Stimulated activated effector memory CD8-positive, alpha-beta T cell treated with anti-CD3 and anti-CD28 coated beads, Interleukin-12 subunit alpha, Interleukin-12 subunit beta, amount 100 ng/mL, for 72 hours (primary cell): Measurements from ENCODE around the gene CLMN.

Source experiments
- ATAC-seq: fragments of 150-1000 bp; cut with Tn5 transposase; 2 replicates; pipeline ENCODE4 v1.10.0; 2021
- DNase-seq, 2 donors: peaks; one replicate each; pipeline ENCODE4 v3.0.0; 2021 to 2022; ENCODE audit warnings: low spot score in 2 of 2
- H3K27ac Mint-ChIP-seq: one replicate; pipeline ENCODE4 v1.8.0; 2022; ENCODE audit warnings: mild to moderate bottlenecking, mixed read lengths
- H3K36me3 Mint-ChIP-seq: one replicate; pipeline ENCODE4 v1.8.0; 2022; ENCODE audit warnings: mild to moderate bottlenecking, mixed read lengths
- H3K4me1 Mint-ChIP-seq: one replicate; pipeline ENCODE4 v1.8.0; 2022; ENCODE audit warnings: mixed read lengths
- H3K4me3 Mint-ChIP-seq: one replicate; pipeline ENCODE4 v1.8.0; 2022; ENCODE audit warnings: mild to moderate bottlenecking, mixed read lengths
- H3K9me3 Mint-ChIP-seq: one replicate; pipeline ENCODE4 v1.8.0; 2022; ENCODE audit warnings: mixed read lengths

CLMN gene

DNA sequence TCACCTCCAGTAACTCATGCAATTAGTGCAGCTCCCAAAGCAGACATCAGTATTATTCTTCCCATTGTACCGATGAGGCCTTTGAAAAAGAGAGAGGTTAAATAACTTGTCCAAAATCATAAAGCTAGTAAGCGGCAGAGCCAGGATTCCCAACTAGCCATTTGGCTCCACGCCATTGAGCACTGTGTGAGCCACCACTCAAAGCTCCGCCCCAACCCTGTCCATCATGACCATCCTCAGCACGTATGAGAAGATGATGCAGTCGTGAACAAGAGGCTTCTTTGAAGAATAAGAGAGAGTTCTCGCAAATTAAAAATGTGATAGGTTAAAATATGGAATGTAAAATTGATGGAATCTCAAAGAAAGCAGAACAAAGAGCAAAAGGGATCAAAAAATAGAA is 14.6 kb downstream of the CLMN start:
- Mint-ChIP-seq H3K4me3 (no peak overlapping the region), H3K36me3 (no peaks in the 10 kb centered on the region), H3K27ac (no peak overlapping the region), H3K9me3 (no peaks in the 10 kb centered on the region), H3K4me1 (no peaks in the 10 kb centered on the region)
- ATAC-seq (no peak), DNase-seq (no peak)

DNA sequence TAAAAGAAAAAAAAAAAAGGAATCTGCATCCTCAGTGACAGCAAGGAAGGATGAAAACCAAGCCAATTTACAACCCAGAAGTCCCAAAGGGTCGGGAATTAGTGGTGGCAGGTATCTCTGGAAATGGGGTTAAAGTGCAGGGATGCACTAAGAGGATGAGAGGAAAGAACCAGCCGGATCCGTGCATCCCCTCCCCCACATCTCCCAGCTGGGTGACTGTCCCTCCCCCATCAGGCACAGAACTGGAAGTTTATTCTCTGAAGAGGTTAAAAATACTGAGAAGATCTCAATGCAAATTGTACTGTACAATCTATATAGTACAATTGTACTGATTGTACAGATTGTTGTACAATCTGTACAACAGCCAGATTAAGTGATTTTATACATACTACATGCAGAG is 15.4 kb downstream of the CLMN start:
- ATAC-seq (no peak), DNase-seq (no peak)
- Mint-ChIP-seq H3K36me3 (no peaks in the 10 kb centered on the region), H3K4me1 (no peaks in the 10 kb centered on the region), H3K27ac (no peak overlapping the region), H3K9me3 (no peaks in the 10 kb centered on the region), H3K4me3 (no peak overlapping the region)

DNA sequence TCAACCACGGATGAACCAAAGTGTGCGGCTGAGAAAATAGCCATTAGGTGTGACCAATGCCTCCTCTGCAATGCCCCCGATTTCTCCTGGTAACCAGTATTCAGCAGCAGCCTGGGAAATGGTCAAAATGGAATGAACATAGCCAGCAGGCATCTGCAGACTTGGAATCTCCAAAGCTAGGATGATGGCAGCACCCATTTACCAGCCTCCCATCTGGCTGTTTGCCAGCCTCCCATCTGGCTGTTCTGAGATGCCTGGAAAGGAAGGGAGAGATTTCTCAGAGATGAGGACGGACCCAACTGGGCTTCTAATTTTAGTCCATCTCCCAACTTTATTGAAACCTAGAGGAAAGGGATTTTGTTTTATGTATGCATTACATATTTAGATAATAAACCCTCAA is 16.2 kb downstream of the CLMN start:
- Mint-ChIP-seq H3K9me3 (no peaks in the 10 kb centered on the region), H3K36me3 (no peaks in the 10 kb centered on the region), H3K4me3 (no peak overlapping the region), H3K27ac (no peak overlapping the region), H3K4me1 (no peaks in the 10 kb centered on the region)
- ATAC-seq (no peak), DNase-seq (no peak)

DNA sequence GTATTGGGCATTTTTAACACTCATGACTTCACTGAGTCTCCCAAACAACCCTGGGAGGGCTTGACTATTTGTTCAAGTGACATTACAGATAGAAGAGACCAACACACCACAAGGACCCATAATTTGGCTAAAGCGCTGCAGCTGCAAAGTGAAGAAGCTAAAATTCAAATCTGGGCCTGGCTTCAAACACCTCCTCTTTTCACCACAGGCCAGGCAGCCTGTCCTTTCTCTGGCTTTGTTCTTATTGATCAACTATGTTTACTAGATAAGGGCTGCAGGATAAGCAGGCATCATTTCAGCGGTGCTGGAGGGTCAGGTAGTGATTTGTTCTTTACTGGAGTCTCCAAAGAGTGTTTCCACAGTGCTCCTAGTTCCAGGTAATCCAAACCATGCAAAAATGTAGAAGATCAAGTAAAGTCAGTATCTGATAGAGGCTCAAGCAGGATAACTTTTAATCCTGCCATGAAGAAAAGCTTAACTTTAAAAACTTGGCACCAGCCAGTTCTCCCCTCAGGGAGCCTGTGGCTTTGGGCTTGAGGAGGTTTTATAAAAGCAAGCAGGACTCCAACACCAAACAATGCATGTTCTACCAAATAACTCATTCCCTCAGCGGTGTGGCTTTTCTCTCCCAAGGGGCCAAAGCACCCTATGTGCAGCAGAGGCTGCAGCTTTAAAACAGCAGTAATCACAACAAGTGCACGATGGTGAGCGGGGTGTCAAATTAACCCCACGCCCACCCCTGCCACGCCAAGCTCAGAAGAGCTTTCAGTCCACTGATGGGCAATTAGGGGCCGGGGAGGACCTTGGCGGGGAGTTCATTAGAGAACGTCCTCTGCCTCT is 16.8 kb downstream of the CLMN start:
- Mint-ChIP-seq H3K27ac (no peak overlapping the region), H3K36me3 (no peaks in the 10 kb centered on the region)

DNA sequence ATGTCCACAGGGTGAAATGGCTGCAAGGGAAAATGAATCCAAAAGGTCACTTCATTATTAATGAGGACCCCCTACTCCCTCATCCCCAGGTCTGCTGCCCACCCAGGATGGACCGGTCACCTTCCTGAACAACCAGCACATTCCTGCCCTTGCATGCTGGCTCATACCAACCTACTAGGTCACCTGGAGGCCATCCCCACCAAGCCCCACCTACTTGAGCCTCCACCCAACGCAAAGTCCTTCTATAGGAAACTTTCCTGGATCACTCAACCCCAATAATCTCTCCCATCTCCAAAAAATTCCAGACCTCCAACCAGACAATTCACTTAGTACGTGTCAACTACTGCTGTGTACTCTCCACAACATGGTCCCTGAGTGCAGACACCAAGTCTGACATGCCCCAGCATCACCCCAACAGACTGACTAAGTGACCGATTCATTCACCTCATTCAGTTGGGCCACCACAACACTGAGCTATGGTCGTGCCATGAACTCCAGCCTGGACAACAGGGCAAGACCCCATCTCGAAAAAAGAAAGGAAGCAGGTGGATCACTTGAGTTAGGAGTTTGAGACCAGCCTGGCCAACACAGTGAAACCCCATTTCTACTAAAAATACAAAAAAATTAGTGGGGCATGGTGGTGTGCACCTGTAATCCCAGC is 18.1 kb downstream of the CLMN start:
- H3K9me3 Mint-ChIP-seq: no peaks in the 10 kb centered on the region
- H3K27ac Mint-ChIP-seq: no peak overlapping the region
- H3K4me3 Mint-ChIP-seq: no peak overlapping the region
- no peaks in the 10 kb centered on the region for H3K4me1 Mint-ChIP-seq
- no peak for DNase-seq
- no peak for ATAC-seq
- no peaks in the 10 kb centered on the region for H3K36me3 Mint-ChIP-seq

More for the DNA sequence above, 16.8 kb downstream of the CLMN start:
- H3K4me1 Mint-ChIP-seq: no peaks in the 10 kb centered on the region
- ATAC-seq (no peak), DNase-seq (no peak)
- H3K4me3 Mint-ChIP-seq: no peak overlapping the region
- H3K9me3 Mint-ChIP-seq: no peaks in the 10 kb centered on the region

DNA sequence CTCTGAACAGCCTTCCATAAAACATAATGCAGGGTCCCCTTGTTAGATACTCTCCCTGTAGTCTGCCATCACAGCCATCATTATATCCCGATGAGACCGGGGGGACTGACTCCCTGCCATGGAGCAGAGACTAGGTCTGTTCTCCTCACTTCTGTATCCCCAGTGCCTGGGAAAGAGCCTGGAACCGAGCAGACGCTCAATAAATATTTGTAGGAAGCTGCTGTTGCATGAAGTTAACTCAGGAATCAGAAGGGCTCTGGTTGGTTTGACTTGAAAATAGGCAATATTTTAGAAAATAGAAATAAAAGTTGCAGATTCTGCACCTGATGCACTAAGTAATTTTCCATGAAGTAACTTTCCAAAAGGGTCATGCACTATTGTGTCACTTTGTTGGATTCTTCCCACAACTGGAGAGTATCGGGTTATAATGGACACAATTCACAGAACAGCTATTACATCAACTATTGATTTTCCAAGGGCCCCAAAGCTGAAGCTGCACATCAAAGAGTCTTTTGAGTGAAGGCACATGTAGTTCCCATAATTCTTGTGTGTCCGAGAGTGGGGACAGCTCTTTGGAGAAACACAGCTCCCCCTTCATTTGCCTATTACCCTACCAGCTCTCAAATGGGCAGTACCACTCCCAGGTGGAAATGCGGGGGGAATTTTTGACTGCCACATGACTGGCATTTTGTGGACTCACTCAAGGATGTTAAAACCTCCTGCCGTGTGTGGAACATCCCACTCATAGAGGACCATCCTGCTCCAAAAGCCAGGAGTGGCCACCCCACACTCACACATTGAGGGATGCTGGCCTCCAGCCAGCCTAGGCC is 18.8 kb downstream of the CLMN start:
- Mint-ChIP-seq H3K4me1 (no peaks in the 10 kb centered on the region), H3K4me3 (no peak overlapping the region), H3K36me3 (no peaks in the 10 kb centered on the region), H3K9me3 (no peaks in the 10 kb centered on the region), H3K27ac (no peak overlapping the region)
- DNase-seq (no peak), ATAC-seq (no peak)

DNA sequence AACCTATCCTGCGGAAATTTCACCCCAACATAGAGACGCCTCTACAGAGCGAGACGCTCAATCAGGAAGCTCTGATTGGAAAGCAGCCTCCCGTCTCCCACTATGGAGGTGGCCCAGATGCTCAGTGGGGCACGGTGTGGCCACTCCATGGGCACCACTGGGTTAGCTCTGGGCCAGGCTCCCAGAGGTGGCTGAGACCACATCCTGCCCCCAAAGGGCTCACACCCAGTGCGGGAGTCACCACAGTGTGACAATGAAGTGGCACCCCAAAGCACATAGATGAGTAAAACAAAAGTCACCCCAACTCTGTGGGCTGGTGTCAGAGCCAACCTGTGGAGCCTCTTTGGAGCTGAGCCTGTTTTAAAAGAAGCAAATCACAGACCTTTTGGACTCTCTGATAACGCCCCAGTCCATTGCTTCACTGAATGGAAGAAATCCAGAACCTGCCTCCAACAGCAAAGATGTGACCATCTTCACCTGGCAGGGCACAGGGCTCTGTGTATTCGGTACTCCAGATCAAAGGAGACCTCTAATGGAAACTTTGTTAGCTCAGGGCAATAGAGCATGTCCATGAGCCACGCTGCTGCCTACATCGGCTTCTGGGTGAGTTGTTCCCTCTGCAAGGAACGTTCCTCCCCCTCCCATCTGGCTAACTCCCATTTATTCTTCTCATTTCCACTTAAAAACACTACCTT is 19.6 kb downstream of the CLMN start:
- Mint-ChIP-seq H3K4me1 (no peaks in the 10 kb centered on the region), H3K36me3 (no peaks in the 10 kb centered on the region), H3K4me3 (no peak overlapping the region), H3K27ac (no peak overlapping the region), H3K9me3 (peaks cover 3% of the 10 kb centered on the region)
- DNase-seq: no peak
- no peak for ATAC-seq

DNA sequence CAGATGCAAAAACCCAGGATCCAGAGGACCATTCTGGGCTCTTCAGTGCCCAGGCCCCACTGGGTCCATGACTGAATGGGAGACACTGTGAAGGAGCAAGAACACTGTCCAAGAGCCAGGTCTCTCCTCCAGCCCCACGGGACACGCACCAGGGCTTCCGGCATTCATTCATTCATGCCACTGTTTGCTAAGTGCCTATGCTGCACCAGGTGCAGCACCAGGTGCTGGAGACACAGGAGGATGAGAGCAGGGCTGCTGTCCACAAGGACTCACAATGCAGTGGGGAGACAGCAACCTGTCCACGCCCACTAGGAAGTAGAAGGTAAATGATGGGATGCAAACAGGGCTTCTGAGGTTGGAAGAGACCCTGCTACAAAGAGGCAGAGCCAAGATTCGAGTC is 20.4 kb downstream of the CLMN start:
- ATAC-seq (no peak), DNase-seq (no peak)
- H3K27ac Mint-ChIP-seq: no peak overlapping the region
- no peak overlapping the region for H3K4me3 Mint-ChIP-seq
- H3K4me1 Mint-ChIP-seq: no peaks in the 10 kb centered on the region
- H3K36me3 Mint-ChIP-seq: no peaks in the 10 kb centered on the region
- peaks cover 4% of the 10 kb centered on the region for H3K9me3 Mint-ChIP-seq

DNA sequence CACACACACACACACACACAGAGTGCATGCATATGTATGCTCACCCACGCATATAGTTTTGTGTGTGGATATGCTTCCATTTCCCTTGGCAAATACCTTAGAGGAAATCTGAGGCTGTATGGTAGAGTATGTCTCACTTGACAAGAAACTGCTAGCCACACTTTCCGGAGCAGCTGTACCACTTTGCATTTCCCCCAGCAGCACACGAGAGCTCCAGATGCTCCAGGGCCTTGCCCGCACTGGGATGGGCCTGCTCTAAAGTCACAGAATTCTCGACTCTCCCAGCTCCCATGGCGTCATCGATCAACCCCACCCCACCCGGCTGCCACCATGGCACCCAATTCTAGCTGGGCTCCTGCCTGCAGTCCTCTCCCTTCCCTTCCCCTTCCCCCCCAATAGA is 21.9 kb downstream of the CLMN start:
- DNase-seq (no peak), ATAC-seq (no peak)
- no peak overlapping the region for H3K4me3 Mint-ChIP-seq
- peaks cover 4% of the 10 kb centered on the region for H3K9me3 Mint-ChIP-seq
- H3K27ac Mint-ChIP-seq: no peak overlapping the region
- H3K4me1 Mint-ChIP-seq: no peaks in the 10 kb centered on the region
- no peaks in the 10 kb centered on the region for H3K36me3 Mint-ChIP-seq

DNA sequence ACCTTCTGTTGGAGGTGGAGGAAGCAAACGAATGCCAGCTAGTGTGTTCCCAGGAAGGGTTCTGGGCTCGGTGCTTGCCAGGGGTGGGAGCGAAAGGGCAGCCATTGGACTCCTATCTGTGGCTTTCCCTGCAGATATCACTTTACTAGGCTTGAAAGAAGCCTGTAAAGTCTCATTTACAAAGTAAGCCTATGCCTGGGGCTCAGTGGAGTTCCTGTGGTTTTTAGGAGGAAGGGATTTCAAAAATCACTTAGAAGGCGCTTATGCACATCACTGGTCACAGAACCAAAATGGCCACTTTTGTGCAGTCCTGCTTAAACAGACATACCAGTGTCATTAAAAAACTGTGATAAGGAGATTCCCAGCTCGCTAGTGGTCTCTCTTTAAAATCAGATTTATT is 22.7 kb downstream of the CLMN start:
- no peaks in the 10 kb centered on the region for H3K36me3 Mint-ChIP-seq
- no peak for ATAC-seq
- peaks cover 4% of the 10 kb centered on the region for H3K9me3 Mint-ChIP-seq
- H3K4me1 Mint-ChIP-seq: no peaks in the 10 kb centered on the region
- no peak overlapping the region for H3K4me3 Mint-ChIP-seq
- H3K27ac Mint-ChIP-seq: no peak overlapping the region
- DNase-seq: no peak

DNA sequence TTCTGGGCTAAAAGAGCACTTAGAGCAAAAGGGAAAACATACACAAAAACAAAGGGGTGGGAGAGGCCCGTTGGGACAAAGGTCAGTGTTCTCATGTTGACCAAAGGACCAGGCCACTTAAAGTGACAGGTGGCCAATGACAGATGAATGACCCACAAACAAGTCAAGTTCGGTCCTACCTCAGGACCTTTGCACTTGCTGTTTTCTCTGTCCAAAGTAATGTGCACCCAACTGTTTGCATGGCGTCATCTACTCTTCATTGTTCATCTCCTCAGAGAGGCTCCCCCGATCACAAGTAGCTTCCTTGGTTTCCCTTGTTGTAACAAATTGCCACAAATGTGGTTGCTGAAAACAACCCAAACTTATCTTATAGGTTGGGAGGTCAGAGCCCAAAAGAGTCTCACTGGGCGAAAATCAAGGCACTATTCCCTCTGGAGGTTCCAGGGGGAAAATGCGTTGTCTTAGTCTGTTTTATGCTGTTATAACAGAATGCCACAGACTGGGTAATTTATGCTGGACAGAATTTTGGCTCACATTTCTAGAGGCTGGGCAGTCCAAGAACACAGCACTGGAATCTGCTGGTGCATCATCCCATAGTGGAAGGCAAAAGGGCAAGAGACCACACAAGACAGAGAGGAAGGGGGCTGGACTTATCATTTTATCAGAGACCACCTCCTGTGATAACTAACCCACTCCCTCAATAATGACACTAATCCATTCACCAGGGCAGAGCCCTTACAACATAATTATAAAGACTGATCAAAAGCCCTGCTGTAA is 23.9 kb downstream of the CLMN start:
- peaks cover 4% of the 10 kb centered on the region for H3K9me3 Mint-ChIP-seq
- H3K27ac Mint-ChIP-seq: no peak overlapping the region
- ATAC-seq: no peak
- no peak overlapping the region for H3K4me3 Mint-ChIP-seq
- H3K4me1 Mint-ChIP-seq: no peaks in the 10 kb centered on the region
- no peaks in the 10 kb centered on the region for H3K36me3 Mint-ChIP-seq
- DNase-seq: no peak

DNA sequence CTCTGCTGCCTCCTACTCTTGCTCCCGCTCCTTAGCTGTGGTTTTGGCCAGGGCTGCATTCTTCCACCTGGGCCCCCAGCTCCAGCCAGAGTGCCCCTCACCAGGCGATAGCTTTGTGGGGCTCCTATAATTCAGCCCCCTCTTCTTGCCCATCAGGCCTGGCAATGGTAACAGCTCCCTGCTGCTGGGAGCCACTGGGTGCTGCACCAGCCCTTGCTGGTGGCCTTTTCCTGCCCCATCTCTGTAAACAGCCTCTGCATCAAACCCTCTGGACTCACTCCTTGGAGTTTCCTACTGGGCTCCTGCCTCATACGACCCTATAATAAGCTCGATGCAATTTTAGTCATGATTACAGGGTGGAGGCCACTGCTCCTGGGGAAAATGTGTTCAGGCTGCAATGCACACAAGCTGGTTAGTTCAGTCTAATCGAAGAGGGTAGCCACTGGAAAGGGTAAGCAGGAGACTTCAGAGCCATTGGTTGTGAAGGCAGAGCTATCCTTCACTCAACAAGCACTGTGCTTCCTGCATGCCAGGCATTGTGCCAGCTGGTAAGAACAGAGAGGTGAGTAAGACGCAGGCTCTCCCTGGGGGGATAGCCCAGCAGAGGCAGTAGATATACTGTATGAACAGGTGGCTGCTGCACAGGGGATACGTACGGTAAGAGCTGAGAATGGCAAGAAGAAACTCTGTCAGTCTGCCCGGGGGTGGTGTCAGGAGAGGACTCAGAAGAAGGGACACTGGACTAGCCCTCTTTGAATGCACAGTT is 24.7 kb downstream of the CLMN start:
- Mint-ChIP-seq H3K9me3 (peaks cover 4% of the 10 kb centered on the region), H3K36me3 (no peaks in the 10 kb centered on the region), H3K4me1 (no peaks in the 10 kb centered on the region), H3K27ac (no peak overlapping the region), H3K4me3 (no peak overlapping the region)
- ATAC-seq (no peak), DNase-seq (no peak)

DNA sequence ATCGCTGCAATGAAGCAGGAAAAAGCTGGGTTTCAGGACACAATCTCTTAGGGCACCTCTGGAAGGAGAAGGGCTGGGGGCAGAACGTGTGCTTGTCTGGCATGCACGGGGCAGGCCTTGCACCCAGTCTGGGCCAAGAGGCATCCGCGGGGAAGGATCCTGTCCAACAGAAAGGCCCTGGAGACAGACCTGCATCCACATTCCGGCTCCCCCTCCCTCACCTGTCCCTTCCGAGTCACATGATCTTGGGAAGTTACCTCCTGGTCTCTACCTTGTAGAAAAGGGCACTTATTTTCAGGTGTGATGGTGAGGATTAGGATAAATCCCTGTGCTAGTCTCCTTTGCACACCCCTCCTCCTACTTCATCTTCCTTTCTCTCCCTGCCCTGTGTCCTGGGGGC is 25.4 kb downstream of the CLMN start:
- DNase-seq (no peak), ATAC-seq (no peak)
- no peaks in the 10 kb centered on the region for H3K4me1 Mint-ChIP-seq
- H3K36me3 Mint-ChIP-seq: no peaks in the 10 kb centered on the region
- no peak overlapping the region for H3K4me3 Mint-ChIP-seq
- no peak overlapping the region for H3K27ac Mint-ChIP-seq
- peaks cover 4% of the 10 kb centered on the region for H3K9me3 Mint-ChIP-seq

DNA sequence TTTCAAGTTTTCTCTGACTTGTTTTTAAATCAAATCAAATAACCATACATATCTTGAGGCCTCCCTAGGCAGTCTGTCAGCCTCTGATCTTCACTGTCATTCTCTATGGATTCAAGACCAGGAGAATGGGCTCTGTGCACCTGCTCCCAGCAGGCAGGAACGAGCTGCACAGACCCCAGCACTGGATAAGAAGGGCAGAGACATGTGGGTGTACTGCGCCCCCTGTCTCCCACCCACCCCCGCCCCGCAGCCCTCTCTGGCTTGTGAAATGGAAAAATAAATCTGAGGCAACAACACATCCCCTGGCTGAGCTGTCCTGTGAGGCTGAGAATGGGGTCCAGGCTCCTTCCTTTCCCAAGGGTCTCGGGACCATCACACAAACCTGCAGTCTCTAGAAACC is 26.3 kb downstream of the CLMN start:
- DNase-seq (no peak), ATAC-seq (no peak)
- no peaks in the 10 kb centered on the region for H3K4me1 Mint-ChIP-seq
- no peak overlapping the region for H3K4me3 Mint-ChIP-seq
- peaks cover 4% of the 10 kb centered on the region for H3K9me3 Mint-ChIP-seq
- H3K36me3 Mint-ChIP-seq: no peaks in the 10 kb centered on the region
- H3K27ac Mint-ChIP-seq: no peak overlapping the region
